GM19452 (cell line): ENCODE results near the gene ABCB11.

Source experiments
- ATAC-seq: cut with Tn5 transposase; IDR thresholded peaks from one replicate; pipeline ENCODE4 v1.9.1; 2021; ENCODE audit not compliant: unreplicated experiment

Gene ABCB11

GRCh38 chr2:169010633-169011460 is 20.3 kb downstream of the ABCB11 start:
- no peak for ATAC-seq

GRCh38 chr2:169009865-169010579 is 21.1 kb downstream of the ABCB11 start:
- no peak for ATAC-seq

- no peak for ATAC-seq
Observed at GRCh38 chr2:169007941-169008340, 23.2 kb downstream of the ABCB11 start.

GRCh38 chr2:169007356-169007755 is 23.8 kb downstream of the ABCB11 start:
- ATAC-seq = no peak

- ATAC-seq = no peak
Observed at GRCh38 chr2:169006665-169007064, 24.5 kb downstream of the ABCB11 start.

GRCh38 chr2:169005994-169006393 is 25.1 kb downstream of the ABCB11 start:
- no peak for ATAC-seq

- no peak for ATAC-seq
Observed at GRCh38 chr2:169005080-169005598, 26.0 kb downstream of the ABCB11 start.

- ATAC-seq = no peak
Observed at GRCh38 chr2:169002161-169002738, 28.9 kb downstream of the ABCB11 start.

- no peak for ATAC-seq
Observed at GRCh38 chr2:169001116-169001815, 29.9 kb downstream of the ABCB11 start.

- ATAC-seq = no peak
Observed at GRCh38 chr2:168999668-169000213, 31.4 kb downstream of the ABCB11 start.

GRCh38 chr2:168998609-168999211 is 32.4 kb downstream of the ABCB11 start:
- ATAC-seq = no peak

- no peak for ATAC-seq
Observed at GRCh38 chr2:168997794-168998193, 33.3 kb downstream of the ABCB11 start.

- no peak for ATAC-seq
Observed at GRCh38 chr2:168997118-168997521, 34.0 kb downstream of the ABCB11 start.

GRCh38 chr2:168995744-168996143 is 35.4 kb downstream of the ABCB11 start:
- no peak for ATAC-seq

GRCh38 chr2:168993538-168993937 is 37.6 kb downstream of the ABCB11 start:
- ATAC-seq = no peak

GRCh38 chr2:168992591-168993349 is 38.4 kb downstream of the ABCB11 start:
- no peak for ATAC-seq

GRCh38 chr2:168992026-168992425 is 39.1 kb downstream of the ABCB11 start:
- ATAC-seq = no peak

GRCh38 chr2:168988755-168989154 is 42.4 kb downstream of the ABCB11 start:
- ATAC-seq = no peak

- ATAC-seq = no peak
Observed at GRCh38 chr2:168986398-168986943, 44.7 kb downstream of the ABCB11 start.
